Measurements from ENCODE around the gene NOL12.
"Not testable (repeated sequence)": the region's sequence is repeated elsewhere in the genome, so short reads cannot be mapped to it uniquely, and the experiment has no call there.

Gene NOL12, protein sequence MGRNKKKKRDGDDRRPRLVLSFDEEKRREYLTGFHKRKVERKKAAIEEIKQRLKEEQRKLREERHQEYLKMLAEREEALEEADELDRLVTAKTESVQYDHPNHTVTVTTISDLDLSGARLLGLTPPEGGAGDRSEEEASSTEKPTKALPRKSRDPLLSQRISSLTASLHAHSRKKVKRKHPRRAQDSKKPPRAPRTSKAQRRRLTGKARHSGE

DNA sequence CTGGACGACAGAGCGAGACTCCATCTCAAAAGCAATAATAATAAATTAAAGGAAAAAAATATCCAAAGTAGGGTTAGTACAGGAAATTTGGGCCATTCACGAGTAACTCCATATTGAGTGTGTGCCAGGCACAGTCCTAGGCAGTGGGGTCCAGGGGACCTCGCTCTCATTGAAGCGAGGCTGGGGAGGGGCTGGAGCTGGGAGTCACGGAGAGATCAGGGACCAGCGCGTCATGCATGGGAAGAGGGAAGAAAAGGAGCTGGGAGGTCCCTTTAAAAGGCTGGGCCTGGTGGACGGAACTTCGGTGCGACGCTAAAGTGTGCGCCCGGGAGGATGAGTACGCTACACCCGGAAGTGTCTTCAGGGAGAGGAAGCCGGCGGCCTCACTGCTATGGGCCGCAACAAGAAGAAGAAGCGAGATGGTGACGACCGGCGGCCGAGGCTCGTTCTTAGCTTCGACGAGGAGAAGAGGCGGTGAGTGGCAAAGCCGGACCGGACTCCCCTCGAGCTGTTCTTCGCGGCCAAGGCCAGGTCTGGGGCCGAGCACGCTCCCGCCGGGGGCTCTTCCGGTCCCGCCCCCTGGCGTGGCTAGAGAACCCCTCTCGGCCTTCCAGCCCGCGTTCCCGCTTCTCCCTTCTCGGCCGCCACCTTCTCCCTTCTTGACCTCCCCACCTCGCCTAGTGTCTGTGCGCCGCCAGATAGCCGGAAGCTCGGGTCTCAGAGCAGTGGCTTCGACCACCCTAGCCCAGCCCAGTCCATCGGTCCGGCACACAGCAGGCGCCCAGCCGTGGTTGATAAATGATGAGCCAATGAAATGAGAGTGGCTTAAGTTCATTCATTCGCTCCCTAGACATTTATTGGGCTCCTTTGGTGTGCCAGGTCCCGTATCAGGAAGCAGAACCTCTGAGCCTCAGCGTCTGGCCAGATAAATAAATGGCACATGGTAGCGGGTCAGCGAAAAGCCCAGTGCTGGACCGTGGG, at the start of gene NOL12:
TSS of gene NOL12 (plus strand) at position 342 of the 981 bp plus-strand sequence. CDS start at position 392, 50 bp downstream.
- H3K4me3 ChIP-seq (ENCODE audit: low read depth, low read length): peak within 1 kb of the TSS; percentile 94

DNA sequence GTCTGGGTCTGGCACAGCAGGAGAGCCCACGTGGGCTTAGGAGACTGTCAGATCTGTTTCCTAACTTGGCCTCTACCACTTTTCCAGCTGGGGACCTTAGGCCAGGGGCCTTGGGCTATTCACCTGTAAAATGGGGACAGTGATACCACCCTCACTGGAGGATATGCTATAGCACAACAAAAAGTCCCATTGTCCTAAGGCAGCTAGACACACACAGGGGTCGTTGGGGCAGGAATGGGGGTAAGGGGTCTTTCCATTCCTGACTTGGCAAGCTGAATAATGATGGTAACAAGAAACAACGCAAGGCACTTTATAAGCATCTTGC, 49.2 kb upstream of the NOL12 start:
- H3K4me3 ChIP-seq (ENCODE audit: low read depth, low read length): no peak overlapping the region

DNA sequence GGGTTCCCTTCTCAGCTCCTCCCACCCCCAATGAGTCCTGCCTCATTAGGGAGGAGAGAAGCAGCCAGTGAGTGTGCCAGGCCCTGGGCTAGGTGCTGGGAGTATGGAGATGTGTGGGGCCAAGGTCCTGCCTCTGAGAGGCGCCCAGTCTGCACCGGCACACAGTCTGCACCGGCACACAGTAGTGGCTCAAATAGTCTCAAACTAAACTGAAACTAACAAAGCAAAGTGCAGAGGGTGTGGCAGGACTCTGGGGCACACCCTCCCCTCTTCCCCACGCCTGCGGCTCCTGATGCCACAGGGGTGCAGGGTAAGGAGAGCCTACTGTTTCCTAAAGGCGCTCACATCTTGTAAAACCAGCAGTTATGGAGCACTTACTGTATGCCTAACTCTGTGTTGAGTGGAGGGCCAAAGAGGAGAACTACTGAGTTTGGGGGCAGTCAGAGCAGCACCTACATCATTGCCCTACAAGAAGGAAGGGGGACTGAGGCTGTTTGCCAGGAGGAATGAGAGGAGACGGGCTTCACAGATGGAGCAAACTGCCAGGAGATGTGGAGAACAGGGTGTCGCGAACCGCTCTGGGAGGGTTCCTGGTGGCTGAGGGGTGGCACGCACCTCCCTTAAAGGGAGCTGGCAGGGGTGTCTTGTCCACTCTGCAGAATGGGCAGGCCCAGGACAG, 47.6 kb upstream of the NOL12 start:
- H3K4me3 ChIP-seq (ENCODE audit: low read depth, low read length): no peak overlapping the region

DNA sequence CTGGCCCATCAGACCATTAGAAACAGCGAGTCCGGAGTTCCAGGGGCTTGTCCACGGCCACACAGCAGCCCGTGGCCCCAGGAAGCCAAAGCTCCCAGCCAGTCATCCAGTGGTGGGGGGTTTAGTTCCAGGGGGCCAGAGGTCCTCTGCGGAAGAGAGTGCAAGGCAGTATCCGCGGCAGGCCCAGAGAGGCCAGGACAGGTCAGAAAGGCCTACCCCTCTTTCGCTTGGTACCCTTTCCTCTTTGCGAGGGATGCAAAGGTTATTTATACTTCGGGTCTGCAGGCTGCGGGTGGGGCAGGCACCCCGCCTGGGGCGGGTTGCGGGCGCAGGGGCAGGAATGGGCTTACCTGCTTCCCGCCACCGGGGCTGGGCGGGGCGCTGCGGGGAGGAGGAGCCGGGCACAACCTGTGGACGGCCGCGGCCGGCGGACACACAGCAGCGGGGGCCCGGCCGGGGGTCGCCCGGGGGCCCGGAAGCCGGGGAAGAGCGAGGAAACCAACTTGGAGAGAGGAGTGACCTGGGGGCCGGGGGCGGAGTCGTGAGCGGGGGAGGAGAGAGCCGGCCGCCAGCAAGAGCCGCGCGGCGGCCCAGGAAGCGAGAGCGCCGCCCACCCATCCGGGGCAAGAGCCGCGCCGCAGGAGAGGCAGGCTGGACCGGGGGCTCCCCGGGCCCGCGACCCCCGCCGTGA, 46.9 kb upstream of the NOL12 start, which contains the start of gene SH3BP1:
TSS of gene SH3BP1 (plus strand) at position 600 of the 691 bp plus-strand sequence. CDS start 119 bp downstream, outside the sequence.
- H3K4me3 ChIP-seq (ENCODE audit: low read depth, low read length): peak within 1 kb of the TSS; percentile 44

DNA sequence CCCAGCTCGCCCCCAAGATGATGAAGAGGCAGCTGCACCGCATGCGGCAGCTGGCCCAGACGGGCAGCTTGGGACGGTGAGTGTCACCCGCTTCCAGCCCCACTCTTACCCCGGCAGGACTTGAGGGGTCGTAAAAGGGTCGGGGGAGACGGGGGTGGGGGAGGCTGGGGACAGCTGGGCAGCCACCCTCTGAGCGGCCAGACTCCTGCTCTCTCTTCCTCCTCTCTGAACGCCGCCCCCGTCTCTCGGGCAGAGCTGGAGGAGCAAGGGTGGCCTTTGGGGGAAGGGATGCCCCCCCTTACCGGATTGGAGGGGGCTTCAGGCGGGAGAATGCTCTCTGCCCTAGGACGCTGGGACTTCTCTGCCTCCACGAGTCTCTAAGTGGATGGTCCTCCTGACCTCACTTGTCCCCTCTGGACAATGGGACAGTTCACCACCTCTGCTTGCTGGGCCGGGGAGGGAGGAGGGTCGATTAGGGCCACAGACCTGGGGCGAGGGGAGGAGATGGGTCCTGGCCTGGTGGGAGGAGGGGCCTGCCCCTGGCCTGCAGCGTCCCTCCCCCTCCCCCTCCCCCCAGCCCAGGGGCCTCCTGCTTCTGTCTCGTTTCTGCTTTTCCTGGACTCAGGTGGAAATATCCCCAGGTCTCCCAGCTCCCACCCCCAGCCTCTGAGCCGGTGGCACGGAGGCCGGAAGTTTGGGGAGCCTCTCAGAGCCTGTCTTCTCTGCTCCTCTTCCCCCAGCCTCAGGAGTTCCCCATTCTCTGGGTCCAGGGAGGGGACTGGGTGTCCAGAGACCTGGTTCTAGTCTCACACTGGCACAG, 46.2 kb upstream of the NOL12 start:
- H3K4me3 ChIP-seq (ENCODE audit: low read depth, low read length): peak overlapping the region; percentile 44

DNA sequence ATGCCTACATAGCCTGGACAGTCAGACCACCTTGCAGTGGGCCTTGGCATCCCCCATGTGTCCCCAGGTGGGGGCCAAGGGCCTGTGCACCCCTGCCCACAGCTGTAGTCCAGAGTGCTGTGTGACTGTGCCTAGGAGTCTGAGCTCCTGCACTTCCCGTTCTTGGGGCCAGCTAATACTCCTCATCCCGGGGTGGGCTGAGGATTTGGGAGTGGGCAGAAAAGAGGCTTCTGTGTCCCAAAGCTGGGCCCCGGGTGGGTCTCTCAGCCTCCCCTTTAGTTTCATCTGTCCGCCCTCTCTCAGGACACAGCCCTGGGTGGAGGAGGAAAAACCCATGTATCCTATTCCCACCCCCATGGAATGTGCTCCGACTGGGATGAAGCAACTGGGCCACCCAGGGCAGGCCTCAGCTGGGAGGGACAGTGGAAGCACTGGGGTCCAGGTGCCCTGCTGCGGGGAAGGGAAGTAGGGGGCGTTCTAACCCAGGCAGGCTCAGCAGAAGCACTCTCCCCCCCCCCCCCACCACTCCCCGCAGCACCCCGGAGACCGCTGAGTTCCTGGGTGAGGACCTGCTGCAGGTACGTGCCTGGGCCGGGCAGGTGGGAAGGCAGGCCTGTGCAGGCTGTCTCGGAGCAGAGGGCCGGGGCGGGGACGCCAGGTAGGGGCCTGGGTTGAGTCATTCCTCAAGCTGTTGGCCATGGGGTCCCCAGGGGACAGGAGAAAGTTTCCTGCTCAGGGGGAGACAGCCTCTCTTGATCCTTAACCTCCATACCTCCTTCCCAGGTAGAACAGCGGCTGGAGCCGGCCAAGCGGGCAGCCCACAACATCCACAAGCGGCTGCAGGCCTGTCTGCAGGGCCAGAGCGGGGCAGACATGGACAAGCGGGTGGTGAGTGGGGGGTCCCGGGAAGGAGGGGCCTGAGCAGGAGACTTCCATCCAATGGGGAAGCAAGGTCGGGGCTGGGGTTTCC, 45.3 kb upstream of the NOL12 start:
- H3K4me3 ChIP-seq (ENCODE audit: low read depth, low read length): peak overlapping the region; percentile 30

DNA sequence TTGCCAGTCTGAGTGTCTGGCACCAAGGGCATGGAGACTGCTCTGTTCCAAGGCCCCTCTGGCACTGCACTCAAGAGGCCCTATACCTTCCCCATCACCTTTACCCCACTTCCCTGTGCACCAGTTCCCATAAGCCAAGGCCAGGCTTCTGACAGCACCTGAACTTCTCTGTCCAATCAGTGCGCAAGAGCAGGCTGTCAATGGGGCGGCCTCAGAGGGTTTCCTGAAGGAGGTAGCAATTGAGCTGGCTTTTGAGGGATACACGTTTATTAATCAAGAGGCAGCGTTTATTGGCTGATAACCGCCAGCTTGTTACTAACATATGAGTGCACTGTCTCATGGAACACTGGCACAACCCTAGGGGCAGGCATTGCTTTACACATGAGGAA, 44.6 kb upstream of the NOL12 start:
- H3K4me3 ChIP-seq (ENCODE audit: low read depth, low read length): no peak overlapping the region

DNA sequence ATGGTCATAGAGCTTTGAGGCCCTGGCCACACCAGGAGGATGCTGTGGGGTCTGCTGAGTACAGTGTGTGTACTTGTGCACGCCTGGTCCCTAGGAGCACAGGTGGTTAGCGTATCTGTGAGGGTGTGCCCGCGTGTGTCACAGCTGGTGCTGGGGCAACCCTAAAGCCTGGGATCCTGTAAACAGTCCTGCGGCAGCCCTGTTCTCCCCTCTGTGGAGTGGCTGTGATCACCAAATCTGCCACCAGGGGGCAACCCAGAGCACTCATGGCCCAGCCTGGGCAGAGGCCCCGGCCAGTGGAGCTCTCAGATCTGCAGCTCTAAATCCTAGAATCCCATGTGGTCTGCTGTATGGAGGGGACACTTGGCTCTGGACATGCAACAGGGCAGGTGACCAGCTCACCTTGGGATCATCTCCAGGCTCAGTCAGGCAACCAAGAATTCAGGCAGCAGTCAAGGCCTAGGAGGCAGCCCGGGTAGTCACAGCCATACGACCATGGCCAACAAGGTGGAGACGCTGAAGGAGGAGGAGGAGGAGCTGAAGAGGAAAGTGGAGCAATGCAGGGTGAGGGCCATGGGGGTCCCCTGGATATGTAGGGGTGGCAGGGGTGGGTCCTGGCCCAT, 42.8 kb upstream of the NOL12 start:
- H3K4me3 ChIP-seq (ENCODE audit: low read depth, low read length): no peak overlapping the region

DNA sequence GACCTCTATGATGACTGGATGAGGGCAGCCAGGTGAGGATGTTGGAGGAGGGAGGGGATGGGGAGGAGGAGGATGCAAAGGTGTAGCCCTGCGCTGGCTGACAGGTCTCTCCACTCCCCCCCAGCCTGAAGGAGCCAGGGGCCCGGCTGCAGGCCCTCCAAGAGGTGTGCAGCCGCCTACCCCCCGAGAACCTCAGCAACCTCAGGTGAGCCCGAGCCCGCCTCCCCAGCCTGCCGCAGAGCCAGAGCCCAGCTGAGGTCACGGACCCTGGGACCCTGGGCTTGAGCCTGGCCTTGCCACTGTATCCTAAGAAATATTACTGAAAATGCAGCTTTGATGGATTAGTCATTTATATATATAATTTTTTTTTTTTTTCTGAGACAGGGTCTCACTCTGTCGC, 38.8 kb upstream of the NOL12 start:
- no peak overlapping the region for H3K4me3 ChIP-seq (ENCODE audit: low read depth, low read length)

DNA sequence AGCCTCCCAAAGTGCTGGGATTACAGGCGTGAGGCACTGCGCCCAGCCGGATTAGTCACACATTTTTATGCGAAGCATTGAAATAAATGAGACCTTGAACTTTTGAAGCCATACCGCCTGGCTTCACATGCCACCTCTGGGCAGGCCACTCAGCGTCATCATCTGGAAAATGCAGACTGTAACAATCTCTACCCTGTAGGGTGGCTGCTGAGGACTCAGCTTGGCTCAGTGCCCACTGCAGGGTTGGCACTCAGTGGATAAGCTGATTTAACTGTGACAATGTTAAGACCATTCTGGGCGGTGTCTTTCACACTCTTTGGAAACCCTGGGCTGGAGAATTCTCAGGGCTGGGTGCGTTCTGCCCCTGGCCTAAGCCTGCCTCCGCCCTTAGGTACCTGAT, 38.2 kb upstream of the NOL12 start:
- no peak overlapping the region for H3K4me3 ChIP-seq (ENCODE audit: low read depth, low read length)

DNA sequence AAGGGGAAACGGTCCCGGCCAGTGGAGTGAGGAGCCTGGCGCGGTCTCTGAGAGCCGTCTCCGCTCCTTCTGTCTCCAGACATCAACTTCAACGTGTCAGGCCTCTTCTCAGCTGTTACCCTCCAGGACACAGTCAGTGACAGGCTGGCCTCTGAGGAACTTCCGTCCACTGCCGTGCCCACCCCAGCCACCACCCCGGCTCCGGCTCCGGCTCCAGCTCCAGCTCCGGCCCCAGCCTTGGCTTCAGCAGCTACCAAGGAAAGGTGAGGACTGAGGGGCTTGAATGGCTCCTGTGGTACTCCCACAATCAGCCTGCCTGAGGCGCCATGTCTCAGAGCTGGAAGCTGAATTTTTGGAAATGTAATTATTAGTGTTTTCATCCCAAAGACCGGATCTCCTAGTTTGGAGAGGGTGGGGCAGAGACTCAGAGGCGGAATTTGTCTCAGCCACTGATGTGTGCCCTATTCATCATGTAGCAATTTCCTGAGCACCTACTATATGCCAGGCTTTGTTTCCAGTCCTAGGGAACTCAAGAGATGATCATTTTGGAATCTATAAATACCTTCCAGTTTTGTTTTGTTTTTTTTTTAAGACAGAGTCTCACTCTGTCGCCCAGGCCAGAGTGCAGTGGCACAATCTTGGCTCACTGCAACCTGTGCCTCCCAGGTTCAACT, 35.5 kb upstream of the NOL12 start:
- H3K4me3 ChIP-seq (ENCODE audit: low read depth, low read length): no peak overlapping the region

DNA sequence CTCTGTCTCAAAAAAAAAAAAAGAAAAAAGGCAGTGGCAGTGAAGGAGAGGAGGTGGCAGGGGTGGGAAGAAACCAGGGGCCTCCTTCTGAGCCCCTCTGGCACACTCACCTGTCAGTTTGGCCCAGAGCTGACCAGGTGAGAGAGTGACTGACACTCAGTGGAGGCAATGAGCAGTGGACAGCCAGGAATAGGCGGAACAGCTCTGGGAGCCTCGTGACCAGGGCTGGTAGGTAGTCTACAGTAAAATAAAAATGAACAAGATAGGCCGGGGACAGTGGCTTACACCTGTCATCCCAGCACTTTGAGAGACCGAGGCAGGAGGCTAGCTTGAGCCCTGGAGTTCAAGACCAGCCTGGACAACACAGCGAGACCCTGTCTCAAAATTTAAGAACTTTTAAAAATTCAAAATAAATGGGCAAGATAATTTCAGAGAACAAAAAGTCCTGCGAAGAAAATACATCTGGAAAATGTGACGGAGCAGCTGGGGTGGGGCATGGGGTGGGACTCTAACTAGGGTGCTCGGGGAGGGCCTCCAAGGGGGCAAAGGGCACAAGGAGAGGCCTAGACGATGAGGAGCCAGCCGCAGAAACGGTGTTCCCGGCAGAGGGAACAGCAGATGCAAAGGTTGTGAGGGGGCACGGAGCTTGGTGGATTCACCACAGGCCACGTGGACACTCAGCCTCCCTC, 31.4 kb upstream of the NOL12 start:
- H3K4me3 ChIP-seq (ENCODE audit: low read depth, low read length): no peak overlapping the region

DNA sequence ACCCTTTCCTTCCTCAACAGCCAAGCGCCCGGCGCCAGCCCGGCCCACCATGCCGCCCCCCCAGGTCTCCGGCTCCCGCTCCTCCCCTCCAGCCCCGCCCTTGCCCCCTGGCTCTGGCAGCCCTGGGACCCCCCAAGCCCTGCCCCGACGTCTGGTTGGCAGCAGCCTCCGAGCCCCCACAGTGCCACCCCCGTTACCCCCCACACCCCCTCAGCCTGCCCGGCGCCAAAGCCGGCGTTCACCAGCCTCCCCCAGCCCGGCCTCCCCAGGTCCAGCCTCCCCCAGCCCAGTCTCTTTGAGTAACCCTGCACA, 30.9 kb upstream of the NOL12 start:
- H3K4me3 ChIP-seq (ENCODE audit: low read depth, low read length): no peak overlapping the region

DNA sequence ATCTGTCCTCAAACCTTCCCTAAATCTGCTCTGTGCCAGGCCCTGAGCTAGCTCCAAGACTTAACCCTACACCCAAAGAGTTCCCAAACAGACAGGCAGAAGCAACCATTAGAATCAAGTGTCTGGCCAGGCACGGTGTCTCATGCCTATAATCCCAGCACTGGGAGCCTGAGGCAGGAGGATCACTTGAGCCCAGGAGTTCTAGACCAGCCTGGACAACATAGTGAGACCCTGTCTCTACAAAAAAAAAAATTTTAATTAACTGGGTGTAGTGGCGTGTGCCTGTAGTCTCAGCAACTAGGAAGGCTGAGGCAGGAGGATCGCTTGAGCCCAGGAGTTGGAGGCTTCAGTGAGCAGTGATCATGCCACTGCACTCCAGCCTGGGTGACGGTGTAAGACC, 29.6 kb upstream of the NOL12 start:
- H3K4me3 ChIP-seq (ENCODE audit: low read depth, low read length): not testable (repeated sequence)

DNA sequence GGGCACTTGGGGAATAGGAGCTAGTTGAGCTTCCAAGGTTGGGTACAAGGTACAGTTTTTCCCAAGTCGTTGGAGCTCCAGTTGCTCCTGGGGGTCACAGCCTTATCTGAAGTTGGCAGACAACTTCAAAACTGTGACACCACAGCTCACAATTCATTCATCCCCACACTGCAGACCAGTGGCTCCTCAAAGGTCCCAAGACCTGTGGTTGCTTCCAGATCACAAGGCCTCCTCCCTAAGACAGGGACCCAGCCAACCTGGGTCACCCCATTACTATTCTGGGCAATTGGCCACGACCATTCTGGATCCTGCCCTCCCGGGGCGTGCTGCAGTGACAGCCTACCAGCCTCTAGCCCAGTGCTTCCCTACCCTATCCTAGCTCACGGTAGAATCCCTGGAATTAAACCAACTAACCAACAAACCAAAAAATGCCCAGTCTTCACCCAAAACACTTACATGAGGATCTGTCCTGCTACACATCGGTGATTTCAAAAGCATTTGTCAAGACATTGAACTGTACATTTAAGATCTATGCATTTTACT, 28.5 kb upstream of the NOL12 start:
- peak overlapping the region; percentile 38 for H3K4me3 ChIP-seq (ENCODE audit: low read depth, low read length)

DNA sequence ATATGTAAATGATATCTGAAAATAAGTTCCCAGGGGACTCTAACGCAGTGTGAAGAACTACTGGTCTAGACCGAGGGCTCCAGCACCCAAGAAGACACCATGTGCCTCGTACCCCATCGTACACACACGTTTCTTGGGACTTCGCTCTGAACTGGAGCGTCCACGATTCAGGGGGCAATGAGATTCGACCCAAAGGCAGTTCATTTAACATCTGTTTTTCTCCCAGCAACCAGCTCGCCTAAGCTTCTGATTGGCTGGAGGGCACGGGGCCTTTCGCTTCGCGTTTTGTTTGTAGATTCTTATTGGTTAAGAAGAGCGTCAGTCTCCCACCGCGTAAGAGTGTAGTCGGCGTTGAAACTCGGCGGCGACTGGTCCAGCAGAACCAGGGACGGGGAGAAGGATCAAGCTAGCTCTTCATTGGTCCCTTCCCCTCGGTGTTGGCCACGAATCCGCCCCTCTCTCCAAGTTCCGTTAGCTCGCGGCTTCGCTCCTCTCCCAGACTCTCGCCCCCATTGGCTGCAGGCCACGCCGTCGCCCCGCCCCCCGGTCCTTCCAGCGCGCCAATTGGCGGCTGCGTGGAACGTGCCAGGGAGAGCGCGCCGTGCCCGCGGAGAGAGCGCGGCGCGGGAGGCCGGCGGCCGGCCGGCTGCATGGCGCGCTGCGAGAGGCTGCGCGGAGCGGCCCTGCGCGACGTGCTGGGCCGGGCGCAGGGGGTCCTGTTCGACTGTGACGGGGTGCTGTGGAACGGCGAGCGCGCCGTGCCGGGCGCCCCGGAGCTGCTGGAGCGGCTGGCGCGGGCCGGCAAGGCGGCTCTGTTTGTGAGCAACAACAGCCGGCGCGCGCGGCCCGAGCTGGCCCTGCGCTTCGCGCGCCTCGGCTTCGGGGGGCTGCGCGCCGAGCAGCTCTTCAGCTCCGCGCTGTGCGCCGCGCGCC, 27.7 kb upstream of the NOL12 start, which contains the start of gene PDXP:
TSS of gene PDXP (plus strand) at position 591 of the 933 bp plus-strand sequence. CDS start at position 651, 60 bp downstream.
- H3K4me3 ChIP-seq (ENCODE audit: low read depth, low read length): peak within 1 kb of the TSS; percentile 81
